Skeletal muscle tissue (tissue), 4 donors: Measurements from ENCODE around the gene FMN2. TPM values are rescaled to one million over a fixed set of nuclear protein-coding genes. Genes with fewer than 3 reads are reported as not detected.

Source experiments
- H3K27ac ChIP-seq: one replicate; pipeline ENCODE4 v1.7.0; 2013; ENCODE audit warnings: mild to moderate bottlenecking, low read depth, low read length, inconsistent platforms
- H3K27me3 ChIP-seq, 3 donors: one replicate each; pipeline ENCODE4 v1.7.0; 2013; ENCODE audit warnings: low read length in 3 of 3; ENCODE audit not compliant: control insufficient read depth in 3 of 3, insufficient read depth in 3 of 3
- H3K36me3 ChIP-seq, 3 donors: one replicate each; pipeline ENCODE4 v1.7.0; 2013; ENCODE audit warnings: low read length in 3 of 3; ENCODE audit not compliant: control insufficient read depth in 3 of 3, insufficient read depth in 3 of 3
- H3K4me1 ChIP-seq, 3 donors: one replicate each; pipeline ENCODE4 v1.7.0; 2013; ENCODE audit warnings: low read length in 3 of 3, mild to moderate bottlenecking in 3 of 3; ENCODE audit not compliant: control insufficient read depth in 3 of 3, insufficient read depth in 3 of 3
- H3K4me3 ChIP-seq, 3 donors: one replicate each; pipeline ENCODE4 v1.7.0; 2013; ENCODE audit warnings: low read length in 3 of 3
- H3K9ac ChIP-seq, 3 donors: one replicate each; pipeline ENCODE4 v1.7.0; 2013; ENCODE audit warnings: low read length in 3 of 3, mild to moderate bottlenecking in 3 of 3, moderate library complexity in 2 of 3, low read depth in 1 of 3
- H3K9me3 ChIP-seq, 3 donors: one replicate each; pipeline ENCODE4 v1.7.0; 2013; ENCODE audit warnings: low read length in 3 of 3; ENCODE audit not compliant: control insufficient read depth in 3 of 3
- total RNA-seq: library from RNA; depleted of rRNA; stranded (reverse); fragments of >200 nt; gene quantifications from one replicate; pipeline ENCODE4 v1.2.3, GENCODE V29; 2014
- donor health status: Osteomylitis.

The FMN2 gene
- total RNA-seq, 1 donor from 2014 or later: 2.1 TPM

DNA sequence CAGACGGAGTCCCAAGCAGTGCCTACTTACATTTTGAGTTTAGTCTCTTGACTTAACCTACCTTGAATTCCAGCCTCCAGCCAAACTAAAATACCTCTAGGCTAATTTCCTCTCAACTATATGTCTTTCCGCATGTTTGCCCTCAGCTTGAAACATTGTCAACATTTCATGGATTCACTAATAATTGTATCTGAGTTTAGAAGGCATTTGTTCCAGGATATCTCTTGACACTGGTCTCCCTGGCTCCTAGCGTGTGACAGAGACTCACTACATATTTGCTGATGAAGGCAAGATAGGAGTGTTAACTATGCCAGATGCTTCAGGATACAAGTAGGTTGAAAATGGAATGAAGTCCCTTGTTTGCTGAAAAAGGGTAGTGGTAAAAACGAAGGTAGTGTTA, 384.1 kb downstream of the FMN2 start:
- Histone ChIP-seq H3K4me1 (no peaks in the 10 kb centered on the region), H3K27ac (no peak overlapping the region), H3K4me3 (no peak overlapping the region), H3K9me3 (no peaks in the 10 kb centered on the region), H3K36me3 (no peaks in the 10 kb centered on the region), H3K9ac (no peak overlapping the region), H3K27me3 (peaks cover 0 to 3% (median 0%) of the 10 kb centered on the region in 3 donors)

DNA sequence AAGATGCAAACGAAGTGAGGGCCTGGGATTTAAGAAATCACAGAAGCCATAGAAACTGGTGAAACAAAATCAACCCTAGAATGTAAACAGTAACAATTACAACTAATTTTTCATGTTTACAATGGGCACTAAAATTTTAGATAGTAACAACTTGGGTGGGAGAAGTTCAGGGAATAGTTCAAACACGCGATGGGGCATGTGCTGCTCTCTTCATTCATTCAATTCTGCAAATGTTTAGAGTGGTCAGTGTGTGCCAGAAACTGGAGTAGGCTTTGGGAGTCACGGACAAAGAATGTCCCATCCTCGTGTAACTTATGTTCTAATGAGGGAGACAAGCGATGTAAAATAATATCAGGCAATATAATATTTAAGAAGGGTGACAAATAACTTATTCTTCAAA, 386.9 kb downstream of the FMN2 start:
- H3K4me1 ChIP-seq: no peaks in the 10 kb centered on the region
- H3K36me3 ChIP-seq: no peaks in the 10 kb centered on the region
- H3K4me3 ChIP-seq: no peak overlapping the region
- no peaks in the 10 kb centered on the region for H3K27me3 ChIP-seq
- H3K9ac ChIP-seq: no peak overlapping the region
- H3K9me3 ChIP-seq: no peaks in the 10 kb centered on the region
- no peak overlapping the region for H3K27ac ChIP-seq

DNA sequence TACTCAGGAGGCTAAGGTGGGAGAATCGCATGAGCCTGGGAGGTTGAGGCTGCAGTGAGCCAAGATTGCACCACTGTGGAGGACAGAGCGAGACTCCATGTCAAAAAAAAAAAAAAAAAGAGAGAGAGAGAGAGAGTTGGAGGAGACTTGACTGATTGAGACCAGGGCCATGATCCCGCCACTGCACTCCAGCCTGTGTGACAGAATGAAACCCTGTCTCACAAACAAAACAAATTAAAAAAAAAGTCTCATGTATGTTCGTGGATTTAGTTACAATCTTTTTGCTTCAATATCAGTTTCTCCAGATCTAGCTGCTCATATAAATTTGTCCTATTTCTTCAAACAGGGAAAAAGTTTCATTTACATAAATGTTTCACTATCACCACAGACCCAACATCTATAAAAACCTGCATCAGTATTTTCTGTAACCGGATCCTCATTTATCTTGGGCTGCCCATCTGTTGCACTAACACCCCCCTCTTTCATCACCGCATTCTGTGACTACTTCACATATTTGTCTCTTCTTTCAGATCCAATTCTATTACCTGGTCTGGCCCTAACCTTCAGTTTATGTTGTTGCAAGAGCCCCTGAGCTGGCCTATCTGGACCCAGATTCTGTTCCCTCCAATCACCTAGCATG, 393.2 kb downstream of the FMN2 start:
- Histone ChIP-seq H3K9ac (no peak overlapping the region), H3K4me3 (no peak overlapping the region), H3K36me3 (no peaks in the 10 kb centered on the region), H3K9me3 (no peaks in the 10 kb centered on the region), H3K4me1 (no peaks in the 10 kb centered on the region), H3K27me3 (peaks cover 0 to 2% (median 0%) of the 10 kb centered on the region in 3 donors), H3K27ac (no peak overlapping the region)

DNA sequence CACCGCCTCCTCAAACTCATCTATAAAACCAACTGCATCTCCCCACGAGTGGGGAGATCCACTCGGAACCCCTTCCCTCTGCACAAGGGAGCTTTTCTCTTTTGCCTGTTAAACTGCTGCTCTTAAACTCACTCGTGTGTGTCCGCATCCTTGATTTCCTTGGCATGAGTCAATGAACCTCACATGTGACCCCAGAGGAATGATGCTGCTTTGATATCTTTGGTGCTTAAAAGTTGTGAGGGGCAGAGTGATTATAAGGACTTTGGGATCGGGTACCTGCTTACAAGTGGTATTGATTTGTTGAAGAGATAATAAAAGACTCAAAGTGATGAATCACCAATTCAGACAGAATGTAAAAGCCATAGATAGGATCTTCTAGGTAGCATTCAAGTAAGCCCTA, 394.9 kb downstream of the FMN2 start:
- Histone ChIP-seq H3K36me3 (no peaks in the 10 kb centered on the region), H3K9ac (no peak overlapping the region), H3K4me3 (no peak overlapping the region), H3K4me1 (no peaks in the 10 kb centered on the region), H3K27ac (no peak overlapping the region), H3K27me3 (peaks cover 0 to 2% (median 0%) of the 10 kb centered on the region in 3 donors), H3K9me3 (no peaks in the 10 kb centered on the region)

DNA sequence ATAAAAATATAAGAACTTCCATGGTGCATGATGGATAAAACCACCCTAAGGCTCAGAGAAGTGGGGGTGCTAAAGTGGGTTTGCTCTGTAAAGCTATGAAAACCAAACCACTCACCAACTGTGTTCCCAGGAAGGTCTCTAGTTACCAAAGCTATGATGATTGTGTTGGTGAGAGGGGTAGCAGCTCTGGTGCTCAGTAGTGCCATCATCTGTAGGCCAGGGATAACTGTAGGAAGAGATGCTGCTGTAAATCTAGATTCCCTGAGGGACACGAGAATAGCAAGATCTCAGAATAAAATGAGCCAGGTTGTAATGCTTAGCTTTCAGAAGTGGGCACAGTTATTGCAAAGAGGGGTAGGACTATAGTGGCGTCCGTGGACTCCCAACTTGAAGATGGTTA, 395.8 kb downstream of the FMN2 start:
- Histone ChIP-seq H3K27me3 (peaks cover 0 to 2% (median 0%) of the 10 kb centered on the region in 3 donors), H3K36me3 (no peaks in the 10 kb centered on the region), H3K4me1 (no peaks in the 10 kb centered on the region), H3K27ac (no peak overlapping the region), H3K9ac (no peak overlapping the region), H3K4me3 (no peak overlapping the region), H3K9me3 (no peaks in the 10 kb centered on the region)

DNA sequence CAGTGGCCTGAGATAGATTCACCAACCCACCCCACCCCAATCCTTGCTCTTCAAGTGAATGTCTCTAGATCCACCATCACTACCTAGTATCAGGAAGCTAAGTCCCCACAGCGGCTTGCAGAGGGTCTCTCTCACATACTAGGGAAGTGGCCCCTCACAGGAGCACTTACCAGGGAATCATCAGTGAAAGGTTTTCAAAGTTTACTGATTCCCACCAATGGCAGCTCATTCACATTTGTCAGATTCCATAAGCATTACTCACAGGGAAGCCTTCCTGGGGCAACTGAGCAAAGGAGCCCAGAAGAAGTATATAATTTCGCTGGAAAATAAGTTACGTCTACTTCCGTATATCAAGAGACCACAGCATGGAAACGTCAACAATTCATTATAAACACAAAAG, 399.5 kb downstream of the FMN2 start:
- H3K4me1 ChIP-seq: no peaks in the 10 kb centered on the region
- H3K27me3 ChIP-seq: peaks cover 0 to 2% (median 0%) of the 10 kb centered on the region in 3 donors
- H3K9ac ChIP-seq: no peak overlapping the region
- H3K9me3 ChIP-seq: no peaks in the 10 kb centered on the region
- no peaks in the 10 kb centered on the region for H3K36me3 ChIP-seq
- no peak overlapping the region for H3K4me3 ChIP-seq
- H3K27ac ChIP-seq: no peak overlapping the region

DNA sequence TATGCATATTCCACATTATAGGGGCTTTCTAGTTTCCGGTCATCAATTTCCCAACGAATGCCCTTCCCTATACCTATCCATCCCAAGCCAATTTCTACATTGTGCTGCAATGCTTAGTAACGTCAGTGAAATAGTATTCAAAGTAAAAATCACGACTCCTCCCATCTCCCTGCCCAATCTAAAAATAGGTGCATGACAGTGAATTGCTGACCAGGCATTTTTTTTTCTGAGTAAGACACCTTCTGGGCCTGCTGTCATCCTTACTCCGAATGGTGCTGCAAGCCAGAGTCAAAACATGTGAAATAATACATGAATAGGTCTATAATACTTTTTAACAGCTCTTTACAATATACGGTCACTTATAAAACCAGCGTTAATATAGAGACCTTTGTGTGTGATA, 400.1 kb downstream of the FMN2 start:
- H3K9ac ChIP-seq: no peak overlapping the region
- no peak overlapping the region for H3K27ac ChIP-seq
- no peaks in the 10 kb centered on the region for H3K9me3 ChIP-seq
- no peaks in the 10 kb centered on the region for H3K36me3 ChIP-seq
- H3K4me3 ChIP-seq: no peak overlapping the region
- no peaks in the 10 kb centered on the region for H3K27me3 ChIP-seq
- no peaks in the 10 kb centered on the region for H3K4me1 ChIP-seq

DNA sequence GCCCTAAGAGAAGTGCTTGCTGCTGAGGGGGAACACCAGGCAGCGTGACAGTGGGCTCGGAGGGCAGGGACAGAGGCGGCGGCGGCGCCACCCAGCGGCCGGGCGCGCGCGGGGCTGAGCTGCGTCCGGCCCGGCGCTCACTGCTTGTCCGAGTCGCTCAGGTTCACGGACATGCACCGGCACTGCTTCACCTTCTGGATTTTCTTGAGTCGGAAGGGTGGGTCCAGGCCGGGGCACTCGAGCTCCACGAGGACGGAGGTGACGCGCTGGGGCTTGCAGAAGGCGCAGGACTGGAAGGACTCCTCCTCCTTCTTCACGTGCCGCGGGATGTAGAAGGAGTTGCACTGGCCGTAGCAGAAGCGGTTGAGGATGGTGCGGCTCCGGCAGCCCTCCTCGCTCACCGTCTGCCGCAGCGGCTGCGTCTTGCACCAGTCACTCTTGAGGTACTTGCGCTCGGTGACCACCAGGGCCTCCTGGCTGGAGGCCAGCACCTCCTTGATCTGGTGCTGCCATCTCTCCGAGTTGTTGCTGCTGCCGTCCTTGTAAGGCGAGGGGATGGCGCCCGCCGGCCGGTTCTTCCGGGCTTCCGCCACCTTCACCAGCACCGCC, 401.3 kb downstream of the FMN2 start:
- Histone ChIP-seq H3K4me3 (no peak overlapping the region), H3K27ac (no peak overlapping the region), H3K4me1 (no peaks in the 10 kb centered on the region), H3K9ac (no peak overlapping the region), H3K36me3 (no peaks in the 10 kb centered on the region), H3K9me3 (no peaks in the 10 kb centered on the region), H3K27me3 (no peaks in the 10 kb centered on the region)

DNA sequence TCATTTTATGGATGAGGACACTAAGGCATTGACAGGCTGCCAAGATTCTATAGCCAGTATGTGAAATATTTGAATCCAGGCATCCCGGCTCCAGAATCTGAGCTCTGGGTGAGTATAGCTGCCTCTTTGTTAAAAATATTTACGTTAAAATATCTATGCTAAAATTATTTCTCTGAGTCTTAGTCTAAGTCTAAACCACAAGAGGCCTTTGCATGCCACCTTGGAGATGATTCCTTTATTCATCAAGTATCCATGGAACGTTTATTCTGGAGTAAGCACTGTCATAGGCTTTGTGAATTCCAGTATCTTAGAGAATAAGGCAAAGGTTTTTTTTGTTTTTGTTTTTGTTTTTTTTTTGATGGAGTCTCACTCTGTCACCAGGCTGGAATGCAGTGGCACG, 403.9 kb downstream of the FMN2 start:
- Histone ChIP-seq H3K4me1 (no peaks in the 10 kb centered on the region), H3K36me3 (no peaks in the 10 kb centered on the region), H3K9ac (no peak overlapping the region), H3K4me3 (no peak overlapping the region), H3K27me3 (no peaks in the 10 kb centered on the region), H3K9me3 (no peaks in the 10 kb centered on the region), H3K27ac (no peak overlapping the region)

DNA sequence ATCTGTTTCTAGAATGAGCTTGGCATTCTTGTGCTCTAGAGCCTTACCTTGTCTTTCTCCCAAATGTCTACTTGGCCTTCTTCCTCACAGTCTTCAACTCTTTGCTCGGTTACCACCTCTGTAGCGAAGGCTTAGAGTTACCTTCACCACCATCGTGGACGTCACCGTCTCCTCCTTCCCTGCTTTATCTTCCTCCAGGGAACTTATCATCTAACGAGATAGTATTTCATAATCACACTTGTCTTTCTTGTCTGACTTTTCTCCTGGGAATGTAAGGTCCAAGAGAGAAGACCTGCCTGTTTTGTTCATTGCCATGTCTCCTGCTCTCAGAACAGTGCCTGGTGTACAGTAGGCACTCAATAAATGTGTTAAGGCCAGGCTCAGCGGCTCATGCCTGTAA, 404.7 kb downstream of the FMN2 start:
- no peak overlapping the region for H3K9ac ChIP-seq
- no peaks in the 10 kb centered on the region for H3K36me3 ChIP-seq
- no peaks in the 10 kb centered on the region for H3K9me3 ChIP-seq
- H3K4me3 ChIP-seq: no peak overlapping the region
- H3K4me1 ChIP-seq: no peaks in the 10 kb centered on the region
- H3K27ac ChIP-seq: no peak overlapping the region
- no peaks in the 10 kb centered on the region for H3K27me3 ChIP-seq
